LNCAP (cell line): ENCODE data around the gene CXorf65.

Experiments
- CTCF ChIP-seq: fragments of 450-650 bp; IDR thresholded peaks from 2 replicates; pipeline ENCODE4 v1.5.1; 2017; ENCODE audit warnings: mild to moderate bottlenecking

CXorf65 gene

GRCh38 chrX:71103110-71103983 is 3.2 kb downstream of the CXorf65 start:
- no peak for TF ChIP-seq CTCF

- TF ChIP-seq CTCF = no peak
These were observed 4.2 kb downstream of the CXorf65 start for GRCh38 chrX:71102292-71102691.

- no peak for TF ChIP-seq CTCF
These were observed 5.7 kb downstream of the CXorf65 start for GRCh38 chrX:71100581-71101505.

GRCh38 chrX:71099736-71100135 is 6.8 kb downstream of the CXorf65 start:
- no peak for TF ChIP-seq CTCF

GRCh38 chrX:71098951-71099506 is 7.5 kb downstream of the CXorf65 start:
- no peak for TF ChIP-seq CTCF

GRCh38 chrX:71098302-71098701 is 8.2 kb downstream of the CXorf65 start:
- 0 out of 2 replicates have a peak, but pooled peaks have one; percentile 10 for TF ChIP-seq CTCF

GRCh38 chrX:71096760-71097032 is 9.8 kb downstream of the CXorf65 start:
- TF ChIP-seq CTCF = no peak
